GM12892 (cell line): ENCODE measurements around the gene TSPEAR.

ENCODE experiments used
- POLR2A ChIP-seq: IDR thresholded peaks from 2 replicates; pipeline ENCODE4 v1.6.1; 2011; ENCODE audit warnings: low read depth, low read length, control low read depth
- POLR2AphosphoS5 ChIP-seq: IDR thresholded peaks from 2 replicates; pipeline ENCODE4 v1.6.1; 2011; ENCODE audit warnings: low read depth, low read length, control low read depth

DNA sequence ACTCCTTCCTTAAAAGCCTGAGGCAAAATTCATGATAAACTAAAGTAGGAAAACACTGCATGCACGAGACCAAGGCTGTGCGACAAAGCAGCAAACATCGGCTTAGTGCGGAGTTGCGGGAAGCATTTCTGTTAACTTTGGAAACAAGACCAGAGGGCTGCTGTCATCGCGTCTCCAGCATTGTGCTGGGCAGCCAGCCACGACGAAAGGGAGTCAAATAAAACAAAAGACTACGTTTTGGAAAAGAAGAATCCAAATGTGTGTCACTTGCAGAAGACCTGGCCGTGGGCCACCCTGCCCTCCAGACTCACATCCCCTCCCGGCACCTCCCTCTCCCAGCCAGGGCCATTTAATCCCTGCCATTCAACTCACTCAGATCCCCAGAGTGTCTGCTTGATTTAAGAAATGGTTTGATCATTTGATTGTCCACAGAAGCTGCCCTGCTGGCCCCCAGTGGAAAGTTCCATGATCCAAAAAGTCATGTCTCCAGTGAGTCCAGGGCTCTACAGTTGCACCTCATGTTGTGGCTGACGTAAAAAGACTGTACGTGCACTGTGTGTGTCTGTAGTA lies 67.5 kb downstream of the TSPEAR start:
- TF ChIP-seq POLR2AphosphoS5 (no peak), POLR2A (no peak)
